CD14-positive monocyte (primary cell): ENCODE results near the gene FRMPD4. TPM values are rescaled to one million over a fixed set of nuclear protein-coding genes. Genes with fewer than 3 reads are reported as not detected.
"Not testable (repeated sequence)": the region's sequence is repeated elsewhere in the genome, so short reads cannot be mapped to it uniquely, and the experiment has no call there.

Source experiments
- DNase-seq, 3 donors: peaks; one replicate each; pipeline ENCODE4 v3.0.0-alpha.2; 2011 to 2022
- H2AFZ ChIP-seq: 2 replicates; pipeline ENCODE4 v1.6.0; 2012; ENCODE audit warnings: mild to moderate bottlenecking, low read depth, low read length, inconsistent platforms; ENCODE audit not compliant: insufficient read depth, poor library complexity, severe bottlenecking
- H3K27ac ChIP-seq, 2 donors: 1 replicate in 1 of 2; 2 replicates in 1 of 2; pipeline ENCODE4 v1.5.1; 2012 to 2013; ENCODE audit warnings: low read length in 2 of 2, control low read depth in 1 of 2, inconsistent platforms in 1 of 2, low read depth in 1 of 2, mild to moderate bottlenecking in 1 of 2
- H3K27me3 ChIP-seq, 2 donors: one replicate each; pipeline versions ENCODE4 v1.6.0 to v1.6.1; 2011 to 2013; ENCODE audit warnings: low read length in 2 of 2; ENCODE audit not compliant: control insufficient read depth in 2 of 2, insufficient read depth in 2 of 2
- H3K36me3 ChIP-seq, 2 donors: replicated peaks in 1 of 2; 1 replicate in 1 of 2; 2 replicates in 1 of 2; pipeline versions ENCODE4 v1.5.1 to v1.6.1; 2012 to 2013; ENCODE audit warnings: low read length in 2 of 2, control low read depth in 1 of 2, inconsistent platforms in 1 of 2, mild to moderate bottlenecking in 1 of 2; ENCODE audit not compliant: insufficient read depth in 2 of 2, control insufficient read depth in 1 of 2
- H3K4me1 ChIP-seq, 2 donors: 1 replicate in 1 of 2; 2 replicates in 1 of 2; pipeline versions ENCODE4 v1.5.1 to v1.6.1; 2012 to 2013; ENCODE audit warnings: low read length in 2 of 2, control low read depth in 1 of 2, inconsistent platforms in 1 of 2, mild to moderate bottlenecking in 1 of 2, moderate library complexity in 1 of 2; ENCODE audit not compliant: insufficient read depth in 2 of 2, control insufficient read depth in 1 of 2
- H3K4me2 ChIP-seq: replicated peaks from 2 replicates; pipeline ENCODE3; 2012; ENCODE audit warnings: low read length, moderate library complexity, mild to moderate bottlenecking; ENCODE audit not compliant: poor library complexity, severe bottlenecking; ENCODE audit errors: extremely low read depth
- H3K4me3 ChIP-seq, 3 experiments: fragments of 200-600 bp in 1 of 3; sonication (generic) in 1 of 3; replicated peaks in 1 of 3; 1 replicate in 2 of 3; 2 replicates in 1 of 3; pipeline ENCODE4 v1.5.1; 2011 to 2013; ENCODE audit warnings: low read length in 3 of 3, mild to moderate bottlenecking in 3 of 3, control low read depth in 2 of 3, low read depth in 2 of 3, inconsistent platforms in 1 of 3, moderate library complexity in 1 of 3
- H3K79me2 ChIP-seq: 2 replicates; pipeline ENCODE4 v1.6.0; 2012; ENCODE audit warnings: mild to moderate bottlenecking, control low read depth, inconsistent platforms, low read length, moderate library complexity; ENCODE audit not compliant: insufficient read depth
- H3K9ac ChIP-seq: 2 replicates; pipeline ENCODE4 v1.6.0; 2017; ENCODE audit warnings: low read length, mild to moderate bottlenecking; ENCODE audit not compliant: insufficient read depth, poor library complexity, severe bottlenecking
- H3K9me3 ChIP-seq, 2 donors: replicated peaks in 1 of 2; 1 replicate in 1 of 2; 2 replicates in 1 of 2; pipeline versions ENCODE4 v1.5.1 to v1.6.1; 2012 to 2013; ENCODE audit warnings: low read length in 2 of 2, control low read depth in 1 of 2; ENCODE audit not compliant: control insufficient read depth in 1 of 2, insufficient read depth in 1 of 2
- H4K20me1 ChIP-seq: 2 replicates; pipeline ENCODE4 v1.6.0; 2012; ENCODE audit warnings: mild to moderate bottlenecking, low read length, control low read depth, moderate library complexity; ENCODE audit not compliant: insufficient read depth
- H3K27ac Mint-ChIP-seq, 7 donors: one replicate each; pipeline ENCODE4 v1.8.0; 2020; ENCODE audit warnings: mild to moderate bottlenecking in 7 of 7, mixed read lengths in 7 of 7, moderate library complexity in 6 of 7, inconsistent platforms in 2 of 7
- H3K27me3 Mint-ChIP-seq, 3 donors: one replicate each; pipeline ENCODE4 v1.8.0; 2021 to 2022; ENCODE audit warnings: low read depth in 3 of 3, mild to moderate bottlenecking in 3 of 3, mixed read lengths in 3 of 3, moderate library complexity in 3 of 3, inconsistent platforms in 1 of 3
- H3K36me3 Mint-ChIP-seq, 2 donors: one replicate each; pipeline ENCODE4 v1.8.0; 2020; ENCODE audit warnings: mixed read lengths in 2 of 2, inconsistent platforms in 1 of 2, mild to moderate bottlenecking in 1 of 2
- H3K4me1 Mint-ChIP-seq: one replicate; pipeline ENCODE4 v1.8.0; 2020; ENCODE audit warnings: mild to moderate bottlenecking, mixed read lengths
- H3K4me3 Mint-ChIP-seq, 2 donors: one replicate each; pipeline ENCODE4 v1.8.0; 2020; ENCODE audit warnings: mild to moderate bottlenecking in 2 of 2, mixed read lengths in 2 of 2, moderate library complexity in 1 of 2
- H3K9me3 Mint-ChIP-seq, 7 donors: one replicate each; pipeline ENCODE4 v1.8.0; 2020 to 2022; ENCODE audit warnings: mixed read lengths in 7 of 7, mild to moderate bottlenecking in 6 of 7, moderate library complexity in 6 of 7, inconsistent platforms in 2 of 7
- whole genome bisulfite sequencing: methylation state at CpG from one replicate; pipeline ENCODE4 v1.1.5; 2013; ENCODE audit warnings: missing lambda C conversion rate; ENCODE audit not compliant: insufficient coverage; 5-methylcytosine and 5-hydroxymethylcytosine counted together
- intact Hi-C, 2 donors: fragments of 100-400 bp; cut with micrococcal nuclease; formaldehyde crosslinking; loops; one replicate each; pipeline versions ENCODE4 v1.15.0 to v1.15.1; 2023
- polyA plus RNA-seq, 3 donors: library from polyadenylated mRNA; depleted of rRNA in 1 of 3; unstranded in 2 of 3; stranded (reverse) in 1 of 3; fragments of 300-500 nt in 2 of 3; fragments of >200 nt in 1 of 3; fragmentation: Illumina TruSeq in 2 of 3; gene quantifications; 1 replicate in 2 of 3; 2 replicates in 1 of 3; pipeline ENCODE4 v1.2.3, GENCODE V29; 2012 to 2021
- TF ChIP-seq, protein P1 (sequence below): fragments of 200-600 bp; IDR thresholded peaks from one replicate; pipeline ENCODE4 v1.8.0; 2022; ENCODE audit warnings: antibody characterized with exemption, mild to moderate bottlenecking

The FRMPD4 gene
- polyA plus RNA-seq, 3 donors = not detected

DNA sequence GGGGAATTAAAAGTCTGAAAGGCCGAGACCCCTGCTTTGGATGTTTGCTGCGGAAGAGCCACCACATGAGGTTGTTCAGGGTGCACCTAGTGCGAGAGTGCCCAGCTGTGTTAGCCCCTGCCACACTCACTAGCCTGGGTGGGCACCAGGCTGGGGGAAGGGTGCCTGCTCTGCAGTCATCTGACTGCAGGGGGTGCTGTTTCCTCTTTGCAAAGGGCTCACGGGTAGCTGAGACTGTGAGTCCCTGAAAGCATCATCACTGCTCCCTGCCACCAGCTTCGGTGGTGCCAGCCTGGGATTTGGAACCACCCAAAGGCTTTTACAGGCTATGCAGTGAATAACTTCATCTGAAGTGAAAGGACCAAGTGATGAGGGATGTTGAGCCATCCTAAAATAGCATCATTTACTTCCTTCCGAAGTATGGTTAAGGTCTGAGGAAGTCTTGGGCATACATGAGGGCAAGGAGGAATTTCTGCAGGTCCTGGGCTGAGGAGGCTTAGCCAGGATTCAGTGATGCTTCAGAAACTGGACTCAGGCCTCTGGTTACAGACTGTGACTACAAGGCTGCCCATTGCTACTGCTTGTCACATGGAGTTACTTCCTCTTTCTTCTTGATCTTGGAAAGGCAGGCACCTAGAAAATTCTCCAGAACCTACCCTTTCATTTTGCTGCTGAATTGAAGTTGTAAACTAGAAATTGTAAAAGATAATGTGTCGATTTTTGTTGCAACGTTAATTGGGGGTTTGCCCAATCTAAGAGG, 359.7 kb downstream of the FRMPD4 start:
- H3K4me3 Mint-ChIP-seq = no peak overlapping the region
- Histone ChIP-seq H3K4me1 (no peaks in the 10 kb centered on the region), H3K79me2 (no peaks in the 10 kb centered on the region), H3K4me2 (no peak overlapping the region), H4K20me1 (no peaks in the 10 kb centered on the region), H2AFZ (no peak overlapping the region), H3K36me3 (no peaks in the 10 kb centered on the region), H3K4me3 (no peak overlapping the region), H3K27me3 (no peaks in the 10 kb centered on the region), H3K9ac (no peak overlapping the region), H3K9me3 (no peaks in the 10 kb centered on the region), H3K27ac (no peak overlapping the region)
- peak in 1 of 3 donors; percentile 2 for DNase-seq
- TF ChIP-seq, protein P1, sequence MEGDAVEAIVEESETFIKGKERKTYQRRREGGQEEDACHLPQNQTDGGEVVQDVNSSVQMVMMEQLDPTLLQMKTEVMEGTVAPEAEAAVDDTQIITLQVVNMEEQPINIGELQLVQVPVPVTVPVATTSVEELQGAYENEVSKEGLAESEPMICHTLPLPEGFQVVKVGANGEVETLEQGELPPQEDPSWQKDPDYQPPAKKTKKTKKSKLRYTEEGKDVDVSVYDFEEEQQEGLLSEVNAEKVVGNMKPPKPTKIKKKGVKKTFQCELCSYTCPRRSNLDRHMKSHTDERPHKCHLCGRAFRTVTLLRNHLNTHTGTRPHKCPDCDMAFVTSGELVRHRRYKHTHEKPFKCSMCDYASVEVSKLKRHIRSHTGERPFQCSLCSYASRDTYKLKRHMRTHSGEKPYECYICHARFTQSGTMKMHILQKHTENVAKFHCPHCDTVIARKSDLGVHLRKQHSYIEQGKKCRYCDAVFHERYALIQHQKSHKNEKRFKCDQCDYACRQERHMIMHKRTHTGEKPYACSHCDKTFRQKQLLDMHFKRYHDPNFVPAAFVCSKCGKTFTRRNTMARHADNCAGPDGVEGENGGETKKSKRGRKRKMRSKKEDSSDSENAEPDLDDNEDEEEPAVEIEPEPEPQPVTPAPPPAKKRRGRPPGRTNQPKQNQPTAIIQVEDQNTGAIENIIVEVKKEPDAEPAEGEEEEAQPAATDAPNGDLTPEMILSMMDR = no peak
- no peaks in the 10 kb centered on the region for H3K4me1 Mint-ChIP-seq
- peak overlapping the region in 1 of 7 donors; percentile 19 for H3K27ac Mint-ChIP-seq
- intact Hi-C loops = no loop called here
- H3K27me3 Mint-ChIP-seq = peaks cover 0 to 2% (median 0%) of the 10 kb centered on the region in 3 donors
- no peaks in the 10 kb centered on the region for H3K9me3 Mint-ChIP-seq
- H3K36me3 Mint-ChIP-seq = no peaks in the 10 kb centered on the region
- 83% methylated on average over 1 of the region's 8 CpGs for WGBS

DNA sequence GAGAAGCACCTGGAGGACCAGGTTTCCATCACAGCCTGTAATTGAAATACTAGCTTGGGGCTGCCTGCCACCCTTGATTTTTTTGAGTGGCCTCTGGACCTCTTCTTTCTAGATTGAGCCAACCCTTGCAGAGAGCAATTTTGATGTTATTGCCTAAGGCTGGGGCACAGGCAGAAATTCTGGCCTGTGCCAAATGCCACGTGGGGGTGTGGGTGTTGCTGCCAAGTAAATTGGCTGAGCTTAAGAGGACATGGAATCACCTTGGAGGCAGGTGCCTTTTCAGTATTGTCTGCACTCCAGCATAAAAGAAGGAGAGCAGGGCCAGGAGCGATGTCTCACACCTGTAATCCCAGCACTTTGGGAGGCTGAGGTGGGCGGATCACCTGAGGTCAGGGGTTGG, 366.9 kb downstream of the FRMPD4 start:
- Histone ChIP-seq H3K9me3 (no peaks in the 10 kb centered on the region), H3K27me3 (no peaks in the 10 kb centered on the region), H3K27ac (no peak overlapping the region), H3K4me2 (no peak overlapping the region), H3K4me1 (no peaks in the 10 kb centered on the region), H4K20me1 (no peaks in the 10 kb centered on the region), H2AFZ (no peak overlapping the region), H3K4me3 (no peak overlapping the region), H3K9ac (no peak overlapping the region), H3K36me3 (no peaks in the 10 kb centered on the region), H3K79me2 (no peaks in the 10 kb centered on the region)
- Mint-ChIP-seq H3K27ac (no peak overlapping the region), H3K4me3 (no peak overlapping the region), H3K9me3 (peaks cover 0 to 4% (median 3%) of the 10 kb centered on the region in 7 donors), H3K27me3 (no peaks in the 10 kb centered on the region), H3K36me3 (no peaks in the 10 kb centered on the region), H3K4me1 (no peaks in the 10 kb centered on the region)
- TF ChIP-seq, protein P1 = no peak
- DNase-seq = no peak
- no CpG with 5 or more reads among the region's 3 CpGs for WGBS
- intact Hi-C loops = no loop called here

DNA sequence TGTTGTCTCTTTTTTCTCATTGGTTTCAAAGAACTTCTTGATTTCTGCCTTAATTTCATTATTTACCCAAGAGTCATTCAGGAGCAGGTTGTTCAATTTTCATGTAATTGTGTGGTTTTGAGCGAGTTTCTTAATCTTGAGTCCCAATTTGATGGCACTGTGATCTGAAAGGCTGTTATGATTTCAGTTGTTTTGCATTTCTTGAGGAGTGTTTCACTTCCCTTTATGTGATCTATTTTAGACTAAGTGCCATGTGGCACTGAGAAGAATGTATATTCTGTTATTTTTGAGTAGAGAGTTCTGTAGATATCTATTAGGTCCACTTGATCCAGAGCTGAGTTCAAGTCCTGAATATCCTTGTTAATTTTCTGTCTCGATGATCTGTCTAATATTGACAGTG, 377.1 kb downstream of the FRMPD4 start:
- H4K20me1 ChIP-seq, H2AFZ ChIP-seq, H3K4me3 ChIP-seq, H3K79me2 ChIP-seq, H3K27ac ChIP-seq, H3K27me3 Mint-ChIP-seq, intact Hi-C loops, H3K4me2 ChIP-seq, H3K36me3 Mint-ChIP-seq, H3K4me1 ChIP-seq, H3K27ac Mint-ChIP-seq, H3K27me3 ChIP-seq, H3K36me3 ChIP-seq, H3K9ac ChIP-seq, H3K9me3 ChIP-seq, DNase-seq: not testable (repeated sequence)
- peaks cover 7 to 20% (median 12%) of the 10 kb centered on the region in 7 donors for H3K9me3 Mint-ChIP-seq
- peaks cover 23% of the 10 kb centered on the region for H3K4me1 Mint-ChIP-seq
- WGBS = no CpG with 5 or more reads among the region's 2 CpGs
- peak overlapping the region in 1 of 2 donors; percentile 60 for H3K4me3 Mint-ChIP-seq
